ENCODE measurements around the gene ZNF407.

DNA sequence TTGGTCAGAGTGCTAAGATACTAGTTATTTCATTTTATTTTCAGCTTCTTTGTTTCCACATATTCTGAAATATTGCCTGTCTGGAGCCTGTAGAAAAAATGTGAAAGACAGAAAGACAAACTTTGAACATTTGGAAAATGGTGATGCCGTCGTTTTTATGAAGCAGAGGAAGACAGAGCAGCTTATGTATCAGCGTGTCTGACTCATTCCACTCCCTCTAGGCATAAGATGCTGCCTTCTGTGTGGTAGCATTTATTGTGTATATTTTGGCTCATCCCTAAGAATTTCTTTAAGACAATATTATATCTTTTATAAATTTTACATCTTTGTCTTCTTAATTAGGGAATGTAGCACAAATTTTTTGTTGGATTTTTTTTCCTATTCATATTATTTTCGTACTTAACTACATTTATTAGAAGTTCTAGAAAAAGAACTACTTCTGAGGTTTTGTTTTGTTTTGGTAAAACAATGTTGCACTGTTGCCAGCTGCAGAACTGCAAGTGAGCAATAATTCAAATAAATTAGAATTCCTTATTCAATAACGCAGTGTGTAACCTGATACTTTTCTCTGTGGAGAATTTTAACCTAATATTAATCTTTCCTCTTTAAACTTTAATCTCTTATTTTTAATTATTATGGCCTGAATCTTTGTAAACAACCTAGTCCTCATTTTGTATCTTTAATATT is 300.4 kb downstream of the ZNF407 start:
- TF ChIP-seq ZNF621 (tag by site-specific recombination; IDR thresholded peaks at IDR 0.05) (no peak), TCF7L2 (IDR thresholded peaks at IDR 0.05; ENCODE audit: borderline replicate concordance, low read depth, low read length) (no peak), KLF16 (tag by site-specific recombination; IDR thresholded peaks at IDR 0.05) (no peak), ZNF112 (tag by site-specific recombination; IDR thresholded peaks at IDR 0.05) (no peak), ZNF660 (tag by site-specific recombination; IDR thresholded peaks at IDR 0.05) (no peak), ZFP37 (tag by site-specific recombination; IDR thresholded peaks at IDR 0.05) (no peak), ZNF791 (tag by site-specific recombination; IDR thresholded peaks at IDR 0.05) (no peak), ZNF274 (IDR thresholded peaks at IDR 0.05; ENCODE audit: low read length) (no peak), ZNF274 (tag by site-specific recombination; IDR thresholded peaks at IDR 0.05; ENCODE audit: borderline replicate concordance) (no peak), ZNF175 (tag by site-specific recombination; IDR thresholded peaks at IDR 0.05) (no peak)
- TF ChIP-seq, protein P1, sequence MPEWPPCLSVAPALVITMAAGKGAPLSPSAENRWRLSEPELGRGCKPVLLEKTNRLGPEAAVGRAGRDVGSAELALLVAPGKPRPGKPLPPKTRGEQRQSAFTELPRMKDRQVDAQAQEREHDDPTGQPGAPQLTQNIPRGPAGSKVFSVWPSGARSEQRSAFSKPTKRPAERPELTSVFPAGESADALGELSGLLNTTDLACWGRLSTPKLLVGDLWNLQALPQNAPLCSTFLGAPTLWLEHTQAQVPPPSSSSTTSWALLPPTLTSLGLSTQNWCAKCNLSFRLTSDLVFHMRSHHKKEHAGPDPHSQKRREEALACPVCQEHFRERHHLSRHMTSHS (tag by site-specific recombination; IDR thresholded peaks at IDR 0.05), result no peak
- TF ChIP-seq, protein P2, sequence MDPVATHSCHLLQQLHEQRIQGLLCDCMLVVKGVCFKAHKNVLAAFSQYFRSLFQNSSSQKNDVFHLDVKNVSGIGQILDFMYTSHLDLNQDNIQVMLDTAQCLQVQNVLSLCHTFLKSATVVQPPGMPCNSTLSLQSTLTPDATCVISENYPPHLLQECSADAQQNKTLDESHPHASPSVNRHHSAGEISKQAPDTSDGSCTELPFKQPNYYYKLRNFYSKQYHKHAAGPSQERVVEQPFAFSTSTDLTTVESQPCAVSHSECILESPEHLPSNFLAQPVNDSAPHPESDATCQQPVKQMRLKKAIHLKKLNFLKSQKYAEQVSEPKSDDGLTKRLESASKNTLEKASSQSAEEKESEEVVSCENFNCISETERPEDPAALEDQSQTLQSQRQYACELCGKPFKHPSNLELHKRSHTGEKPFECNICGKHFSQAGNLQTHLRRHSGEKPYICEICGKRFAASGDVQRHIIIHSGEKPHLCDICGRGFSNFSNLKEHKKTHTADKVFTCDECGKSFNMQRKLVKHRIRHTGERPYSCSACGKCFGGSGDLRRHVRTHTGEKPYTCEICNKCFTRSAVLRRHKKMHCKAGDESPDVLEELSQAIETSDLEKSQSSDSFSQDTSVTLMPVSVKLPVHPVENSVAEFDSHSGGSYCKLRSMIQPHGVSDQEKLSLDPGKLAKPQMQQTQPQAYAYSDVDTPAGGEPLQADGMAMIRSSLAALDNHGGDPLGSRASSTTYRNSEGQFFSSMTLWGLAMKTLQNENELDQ (tag by site-specific recombination; IDR thresholded peaks at IDR 0.05; ENCODE audit: low read depth), result no peak
- TF ChIP-seq, protein P3, sequence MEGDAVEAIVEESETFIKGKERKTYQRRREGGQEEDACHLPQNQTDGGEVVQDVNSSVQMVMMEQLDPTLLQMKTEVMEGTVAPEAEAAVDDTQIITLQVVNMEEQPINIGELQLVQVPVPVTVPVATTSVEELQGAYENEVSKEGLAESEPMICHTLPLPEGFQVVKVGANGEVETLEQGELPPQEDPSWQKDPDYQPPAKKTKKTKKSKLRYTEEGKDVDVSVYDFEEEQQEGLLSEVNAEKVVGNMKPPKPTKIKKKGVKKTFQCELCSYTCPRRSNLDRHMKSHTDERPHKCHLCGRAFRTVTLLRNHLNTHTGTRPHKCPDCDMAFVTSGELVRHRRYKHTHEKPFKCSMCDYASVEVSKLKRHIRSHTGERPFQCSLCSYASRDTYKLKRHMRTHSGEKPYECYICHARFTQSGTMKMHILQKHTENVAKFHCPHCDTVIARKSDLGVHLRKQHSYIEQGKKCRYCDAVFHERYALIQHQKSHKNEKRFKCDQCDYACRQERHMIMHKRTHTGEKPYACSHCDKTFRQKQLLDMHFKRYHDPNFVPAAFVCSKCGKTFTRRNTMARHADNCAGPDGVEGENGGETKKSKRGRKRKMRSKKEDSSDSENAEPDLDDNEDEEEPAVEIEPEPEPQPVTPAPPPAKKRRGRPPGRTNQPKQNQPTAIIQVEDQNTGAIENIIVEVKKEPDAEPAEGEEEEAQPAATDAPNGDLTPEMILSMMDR (tag by site-specific recombination; IDR thresholded peaks at IDR 0.05), result no peak
- TF ChIP-seq, protein P4, sequence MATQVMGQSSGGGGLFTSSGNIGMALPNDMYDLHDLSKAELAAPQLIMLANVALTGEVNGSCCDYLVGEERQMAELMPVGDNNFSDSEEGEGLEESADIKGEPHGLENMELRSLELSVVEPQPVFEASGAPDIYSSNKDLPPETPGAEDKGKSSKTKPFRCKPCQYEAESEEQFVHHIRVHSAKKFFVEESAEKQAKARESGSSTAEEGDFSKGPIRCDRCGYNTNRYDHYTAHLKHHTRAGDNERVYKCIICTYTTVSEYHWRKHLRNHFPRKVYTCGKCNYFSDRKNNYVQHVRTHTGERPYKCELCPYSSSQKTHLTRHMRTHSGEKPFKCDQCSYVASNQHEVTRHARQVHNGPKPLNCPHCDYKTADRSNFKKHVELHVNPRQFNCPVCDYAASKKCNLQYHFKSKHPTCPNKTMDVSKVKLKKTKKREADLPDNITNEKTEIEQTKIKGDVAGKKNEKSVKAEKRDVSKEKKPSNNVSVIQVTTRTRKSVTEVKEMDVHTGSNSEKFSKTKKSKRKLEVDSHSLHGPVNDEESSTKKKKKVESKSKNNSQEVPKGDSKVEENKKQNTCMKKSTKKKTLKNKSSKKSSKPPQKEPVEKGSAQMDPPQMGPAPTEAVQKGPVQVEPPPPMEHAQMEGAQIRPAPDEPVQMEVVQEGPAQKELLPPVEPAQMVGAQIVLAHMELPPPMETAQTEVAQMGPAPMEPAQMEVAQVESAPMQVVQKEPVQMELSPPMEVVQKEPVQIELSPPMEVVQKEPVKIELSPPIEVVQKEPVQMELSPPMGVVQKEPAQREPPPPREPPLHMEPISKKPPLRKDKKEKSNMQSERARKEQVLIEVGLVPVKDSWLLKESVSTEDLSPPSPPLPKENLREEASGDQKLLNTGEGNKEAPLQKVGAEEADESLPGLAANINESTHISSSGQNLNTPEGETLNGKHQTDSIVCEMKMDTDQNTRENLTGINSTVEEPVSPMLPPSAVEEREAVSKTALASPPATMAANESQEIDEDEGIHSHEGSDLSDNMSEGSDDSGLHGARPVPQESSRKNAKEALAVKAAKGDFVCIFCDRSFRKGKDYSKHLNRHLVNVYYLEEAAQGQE (tag by site-specific recombination; IDR thresholded peaks at IDR 0.05), result no peak

Measured in HEK293 (cell line).